ENCODE measurements around the gene TMEM25. TPM values are rescaled to one million over a fixed set of nuclear protein-coding genes. Genes with fewer than 3 reads are reported as not detected.
"Not testable (repeated sequence)": the region's sequence is repeated elsewhere in the genome, so short reads cannot be mapped to it uniquely, and the experiment has no call there.

TMEM25 gene
- total and polyA plus RNA-seq, 2 of the 13 experiments (the other 11 are each of a cell fraction or from before 2014, with no cell fraction given): 7.5 to 17.2 TPM

DNA sequence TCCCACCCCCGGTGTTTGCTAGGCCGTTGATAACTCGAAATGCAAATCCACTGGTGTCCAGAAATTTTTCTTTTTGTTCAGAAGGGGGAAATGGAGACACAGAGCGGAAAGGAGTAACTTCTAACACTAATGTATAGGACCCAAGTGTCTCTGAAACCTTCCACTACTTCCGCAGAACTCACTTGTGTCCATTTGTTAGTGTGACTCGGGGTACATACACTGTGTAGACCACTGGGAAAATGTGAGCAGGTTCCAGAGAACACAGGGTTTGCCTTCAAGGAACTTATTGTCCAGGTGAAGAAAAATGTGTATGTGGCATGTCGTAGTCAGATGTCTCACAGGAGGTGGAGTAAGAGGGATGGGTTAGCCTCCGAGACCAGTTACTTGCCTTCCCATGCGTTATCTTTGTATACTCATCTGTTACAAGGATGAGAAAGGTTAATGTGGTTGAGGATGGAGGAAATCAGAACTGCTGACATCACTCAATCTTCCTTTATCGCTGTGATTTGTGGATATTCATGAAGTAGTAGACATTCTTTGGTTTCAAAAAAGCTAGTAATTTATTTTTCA, 42.1 kb downstream of the TMEM25 start (continued):
- TF ChIP-seq ZKSCAN5 (CRISPR knock-in tag; IDR thresholded peaks at IDR 0.05) (no peak), ZBTB8A (CRISPR knock-in tag; IDR thresholded peaks at IDR 0.05; ENCODE audit: borderline replicate concordance, low read depth) (no peak), KDM2A (CRISPR knock-in tag; IDR thresholded peaks at IDR 0.05; ENCODE audit: borderline replicate concordance, low read depth) (no peak), SAP130 (CRISPR knock-in tag; IDR thresholded peaks at IDR 0.05; ENCODE audit: low read depth) (peak; percentile 42; the same call in 1 of the 2 replicates)

DNA sequence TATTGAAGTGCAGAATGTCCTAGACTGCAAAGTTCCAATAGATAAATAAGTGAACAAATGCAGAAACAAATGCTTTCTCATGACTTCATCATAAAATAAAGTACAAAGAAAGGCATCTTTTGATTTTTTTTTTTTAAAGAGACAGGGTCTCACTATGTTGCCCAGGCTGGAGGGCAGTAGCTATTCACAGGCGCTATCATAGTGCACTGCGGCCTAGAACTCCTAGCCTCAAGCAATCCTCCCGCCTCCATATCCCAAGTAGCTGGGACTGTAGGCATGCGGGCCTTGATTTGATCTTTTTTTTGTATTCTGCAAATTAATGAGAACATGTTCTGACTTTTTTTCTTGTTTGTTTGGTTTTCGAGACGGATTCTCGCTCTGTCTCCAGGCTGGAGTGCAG, 43.6 kb downstream of the TMEM25 start:
- WGBS (ENCODE audit: low lambda C conversion rate): 89% methylated on average over 7 of the region's 7 CpGs
- FAIRE-seq: no peak
- peak; percentile 96 for TF ChIP-seq ZNF121 (CRISPR knock-in tag; IDR thresholded peaks at IDR 0.05)
- TF ChIP-seq ARHGAP35 (CRISPR knock-in tag; IDR thresholded peaks at IDR 0.05; ENCODE audit: borderline replicate concordance): no peak
- no peak for TF ChIP-seq HNRNPK (IDR thresholded peaks at IDR 0.05; ENCODE audit: low read depth, low read length, poor library complexity, severe bottlenecking)
- 0 out of 2 replicates have a peak, but pooled peaks have one; percentile 14 for TF ChIP-seq ZBTB38 (CRISPR knock-in tag; IDR thresholded peaks at IDR 0.05)
- TF ChIP-seq, protein P1, sequence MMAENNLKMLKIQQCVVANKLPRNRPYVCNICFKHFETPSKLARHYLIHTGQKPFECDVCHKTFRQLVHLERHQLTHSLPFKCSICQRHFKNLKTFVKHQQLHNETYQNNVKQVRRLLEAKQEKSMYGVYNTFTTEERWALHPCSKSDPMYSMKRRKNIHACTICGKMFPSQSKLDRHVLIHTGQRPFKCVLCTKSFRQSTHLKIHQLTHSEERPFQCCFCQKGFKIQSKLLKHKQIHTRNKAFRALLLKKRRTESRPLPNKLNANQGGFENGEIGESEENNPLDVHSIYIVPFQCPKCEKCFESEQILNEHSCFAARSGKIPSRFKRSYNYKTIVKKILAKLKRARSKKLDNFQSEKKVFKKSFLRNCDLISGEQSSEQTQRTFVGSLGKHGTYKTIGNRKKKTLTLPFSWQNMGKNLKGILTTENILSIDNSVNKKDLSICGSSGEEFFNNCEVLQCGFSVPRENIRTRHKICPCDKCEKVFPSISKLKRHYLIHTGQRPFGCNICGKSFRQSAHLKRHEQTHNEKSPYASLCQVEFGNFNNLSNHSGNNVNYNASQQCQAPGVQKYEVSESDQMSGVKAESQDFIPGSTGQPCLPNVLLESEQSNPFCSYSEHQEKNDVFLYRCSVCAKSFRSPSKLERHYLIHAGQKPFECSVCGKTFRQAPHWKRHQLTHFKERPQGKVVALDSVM (CRISPR knock-in tag; IDR thresholded peaks at IDR 0.05): peak; percentile 75; the same call in 1 of the 2 replicates
- TF ChIP-seq, protein P2, sequence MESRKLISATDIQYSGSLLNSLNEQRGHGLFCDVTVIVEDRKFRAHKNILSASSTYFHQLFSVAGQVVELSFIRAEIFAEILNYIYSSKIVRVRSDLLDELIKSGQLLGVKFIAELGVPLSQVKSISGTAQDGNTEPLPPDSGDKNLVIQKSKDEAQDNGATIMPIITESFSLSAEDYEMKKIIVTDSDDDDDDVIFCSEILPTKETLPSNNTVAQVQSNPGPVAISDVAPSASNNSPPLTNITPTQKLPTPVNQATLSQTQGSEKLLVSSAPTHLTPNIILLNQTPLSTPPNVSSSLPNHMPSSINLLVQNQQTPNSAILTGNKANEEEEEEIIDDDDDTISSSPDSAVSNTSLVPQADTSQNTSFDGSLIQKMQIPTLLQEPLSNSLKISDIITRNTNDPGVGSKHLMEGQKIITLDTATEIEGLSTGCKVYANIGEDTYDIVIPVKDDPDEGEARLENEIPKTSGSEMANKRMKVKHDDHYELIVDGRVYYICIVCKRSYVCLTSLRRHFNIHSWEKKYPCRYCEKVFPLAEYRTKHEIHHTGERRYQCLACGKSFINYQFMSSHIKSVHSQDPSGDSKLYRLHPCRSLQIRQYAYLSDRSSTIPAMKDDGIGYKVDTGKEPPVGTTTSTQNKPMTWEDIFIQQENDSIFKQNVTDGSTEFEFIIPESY (CRISPR knock-in tag; IDR thresholded peaks at IDR 0.05): peak; percentile 79
- Histone ChIP-seq H3K36me3 (replicated peaks in 1 of 2; ENCODE audit: control insufficient read depth in 1 of 2, insufficient read depth in 2 of 2, low read length in 2 of 2) (peaks cover 0 to 7% of the 10 kb centered on the region in 2 experiments; a peak in 3 of 5 replicates), H3K9ac (ENCODE audit: insufficient read depth, low read depth, low read length) (no peak overlapping the region), H3K27me3 (ENCODE audit: control insufficient read depth in 1 of 2, insufficient read depth in 2 of 2, low read length in 2 of 2) (no peaks in the 10 kb centered on the region; a peak in 1 of 5 replicates), H3K4me1 (ENCODE audit: insufficient read depth, low read length) (peaks cover 59% of the 10 kb centered on the region), H2AFZ (ENCODE audit: low read length) (no peak overlapping the region), H3K9me3 (ENCODE audit: low read length) (no peaks in the 10 kb centered on the region), H4K20me1 (ENCODE audit: insufficient read depth, low read length) (peaks cover 57% of the 10 kb centered on the region), H3K4me3 (replicated peaks in 1 of 3; ENCODE audit: insufficient read depth in 1 of 3, low read depth in 2 of 3, low read length in 3 of 3) (peak overlapping the region in 2 of 3 experiments; percentile 94 to 97; a peak in 3 of 6 replicates), H3K27ac (ENCODE audit: extremely low read length, insufficient read depth, low read length) (no peak overlapping the region), H3K79me2 (ENCODE audit: insufficient read depth, low read length) (peaks cover 72% of the 10 kb centered on the region), H3K4me2 (ENCODE audit: low read depth, low read length) (peak overlapping the region; percentile 83)
- BruUV-seq (replicated peaks): no TSS peak
- ATAC-seq: no peak
- POLR2A ChIA-PET: interaction anchor here (0.7 kb wide), 1 partner anchor 46 kb away, joined by 3 read pairs; no protein-coding TSS in a partner anchor
- intact Hi-C loops (cut with micrococcal nuclease; ENCODE audit: unreplicated experiment) (loop anchor here (5.0 kb wide), 1 partner anchor 33 kb away; the partner anchor contains the start of gene PHLDB1), in situ Hi-C loops (cut with HindIII; ENCODE audit: extremely low pct_ligation_motif_present, low pct_unique_long_range_greater_than_20kb) (no loop called here)
- CTCF ChIA-PET (ENCODE audit: low intra/inter-chr PET ratio, low total read pairs): no interaction called here
- DNase-seq (ENCODE audit: low spot score): no peak

DNA sequence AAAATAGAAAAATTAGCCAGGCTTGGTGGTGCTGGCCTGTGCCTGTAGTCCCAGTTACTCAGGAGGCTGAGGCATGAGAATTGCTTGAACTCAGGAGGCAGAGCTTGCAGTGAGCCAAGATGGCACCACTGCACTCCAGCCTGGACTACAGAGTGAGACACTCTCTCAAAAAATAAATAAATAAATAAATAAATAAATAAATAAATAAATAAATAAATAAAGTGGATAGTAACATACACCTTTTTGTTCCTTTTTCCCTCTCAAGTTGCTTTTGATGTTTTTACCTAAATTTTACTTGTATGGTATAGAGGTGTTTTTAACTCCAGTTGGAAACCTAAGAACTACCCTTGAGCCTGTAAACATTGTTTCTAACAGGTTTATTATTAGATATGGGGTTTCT, 47.0 kb downstream of the TMEM25 start:
- BruUV-seq (replicated peaks); H2AFZ ChIP-seq (ENCODE audit: low read length); H3K9ac ChIP-seq (ENCODE audit: insufficient read depth, low read depth, low read length); intact Hi-C loops (cut with micrococcal nuclease; ENCODE audit: unreplicated experiment); H3K4me3 ChIP-seq (replicated peaks in 1 of 3; ENCODE audit: insufficient read depth in 1 of 3, low read depth in 2 of 3, low read length in 3 of 3); ATAC-seq; DNase-seq (ENCODE audit: low spot score); POLR2A ChIA-PET; in situ Hi-C loops (cut with HindIII; ENCODE audit: extremely low pct_ligation_motif_present, low pct_unique_long_range_greater_than_20kb); H3K27me3 ChIP-seq (ENCODE audit: control insufficient read depth in 1 of 2, insufficient read depth in 2 of 2, low read length in 2 of 2); H3K9me3 ChIP-seq (ENCODE audit: low read length); FAIRE-seq; CTCF ChIA-PET (ENCODE audit: low intra/inter-chr PET ratio, low total read pairs); H3K4me2 ChIP-seq (ENCODE audit: low read depth, low read length); H3K27ac ChIP-seq (ENCODE audit: extremely low read length, insufficient read depth, low read length): not testable (repeated sequence)
- H3K79me2 ChIP-seq (ENCODE audit: insufficient read depth, low read length): peaks cover 88% of the 10 kb centered on the region
- peaks cover 66% of the 10 kb centered on the region for H4K20me1 ChIP-seq (ENCODE audit: insufficient read depth, low read length)
- H3K4me1 ChIP-seq (ENCODE audit: insufficient read depth, low read length): peaks cover 40% of the 10 kb centered on the region
- H3K36me3 ChIP-seq (replicated peaks in 1 of 2; ENCODE audit: control insufficient read depth in 1 of 2, insufficient read depth in 2 of 2, low read length in 2 of 2): peaks cover 12 to 28% of the 10 kb centered on the region in 2 experiments; a peak in 4 of 5 replicates

Data from HepG2 (cell line).